ENCODE measurements around the gene ACP4. TPM values are rescaled to one million over a fixed set of nuclear protein-coding genes. Genes with fewer than 3 reads are reported as not detected.
"Not testable (repeated sequence)": the region's sequence is repeated elsewhere in the genome, so short reads cannot be mapped to it uniquely, and the experiment has no call there.

The ACP4 gene
- total RNA-seq, 2 donors from 2014 or later, result not detected

DNA sequence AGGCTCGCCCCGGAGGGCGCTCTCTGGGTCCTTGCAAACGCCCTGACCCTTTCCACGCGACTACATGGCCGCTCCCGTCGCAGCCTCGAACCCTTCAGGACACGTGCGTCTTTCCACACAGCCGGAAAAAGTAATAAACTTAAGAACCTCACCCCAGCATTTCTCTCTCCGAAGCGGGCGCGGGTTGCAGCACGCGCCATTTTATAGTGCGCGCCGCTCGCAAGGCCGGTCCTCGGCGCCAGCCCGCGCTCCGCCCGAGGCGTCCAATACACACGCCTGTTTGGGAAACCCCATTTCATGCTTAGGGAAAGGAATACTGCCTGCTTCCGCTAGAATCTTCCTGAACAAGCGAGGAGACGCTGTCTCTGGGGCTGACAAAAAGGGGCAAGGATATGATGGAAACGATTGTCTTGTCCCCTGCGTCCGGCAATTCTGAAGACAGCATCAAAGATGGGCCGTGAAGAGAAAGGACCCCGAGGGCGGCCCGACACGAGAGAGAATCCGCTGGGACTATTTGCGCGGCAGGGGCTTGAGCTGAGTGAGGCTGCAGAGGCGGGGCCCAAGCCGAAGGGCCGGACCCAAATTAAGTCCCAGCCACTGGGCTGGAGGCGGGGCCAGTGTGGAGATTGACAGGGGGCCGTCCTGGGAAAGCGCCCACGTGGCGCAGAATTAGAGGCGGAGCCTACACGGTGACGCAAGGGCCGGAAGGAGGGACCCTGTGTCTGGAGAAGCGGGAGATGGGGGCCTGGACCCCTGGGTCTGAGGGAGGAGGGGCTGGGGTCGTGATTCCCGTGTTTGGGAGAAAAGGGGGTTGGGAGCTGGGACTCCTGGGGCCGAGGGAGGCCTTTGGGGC, 14.4 kb downstream of the ACP4 start:
- intact Hi-C loops (cut with DNase I), result no loop called here
- H3K9me3 ChIP-seq, result no peaks in the 10 kb centered on the region
- peak overlapping the region; percentile 93 for H3K27ac ChIP-seq
- TF ChIP-seq, protein P1, sequence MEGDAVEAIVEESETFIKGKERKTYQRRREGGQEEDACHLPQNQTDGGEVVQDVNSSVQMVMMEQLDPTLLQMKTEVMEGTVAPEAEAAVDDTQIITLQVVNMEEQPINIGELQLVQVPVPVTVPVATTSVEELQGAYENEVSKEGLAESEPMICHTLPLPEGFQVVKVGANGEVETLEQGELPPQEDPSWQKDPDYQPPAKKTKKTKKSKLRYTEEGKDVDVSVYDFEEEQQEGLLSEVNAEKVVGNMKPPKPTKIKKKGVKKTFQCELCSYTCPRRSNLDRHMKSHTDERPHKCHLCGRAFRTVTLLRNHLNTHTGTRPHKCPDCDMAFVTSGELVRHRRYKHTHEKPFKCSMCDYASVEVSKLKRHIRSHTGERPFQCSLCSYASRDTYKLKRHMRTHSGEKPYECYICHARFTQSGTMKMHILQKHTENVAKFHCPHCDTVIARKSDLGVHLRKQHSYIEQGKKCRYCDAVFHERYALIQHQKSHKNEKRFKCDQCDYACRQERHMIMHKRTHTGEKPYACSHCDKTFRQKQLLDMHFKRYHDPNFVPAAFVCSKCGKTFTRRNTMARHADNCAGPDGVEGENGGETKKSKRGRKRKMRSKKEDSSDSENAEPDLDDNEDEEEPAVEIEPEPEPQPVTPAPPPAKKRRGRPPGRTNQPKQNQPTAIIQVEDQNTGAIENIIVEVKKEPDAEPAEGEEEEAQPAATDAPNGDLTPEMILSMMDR (IDR thresholded peaks at IDR 0.05), result no peak
- H3K27me3 ChIP-seq, result no peaks in the 10 kb centered on the region
- H3K4me3 ChIP-seq, result peak overlapping the region; percentile 98
- DNase-seq, result peak; percentile 99
- H3K4me1 ChIP-seq, result peaks cover 7% of the 10 kb centered on the region
- H3K9ac ChIP-seq (ENCODE audit: low read depth in 2 of 2, low read length in 2 of 2), result peak overlapping the region; percentile 81 to 84
- no peaks in the 10 kb centered on the region for H3K36me3 ChIP-seq

DNA sequence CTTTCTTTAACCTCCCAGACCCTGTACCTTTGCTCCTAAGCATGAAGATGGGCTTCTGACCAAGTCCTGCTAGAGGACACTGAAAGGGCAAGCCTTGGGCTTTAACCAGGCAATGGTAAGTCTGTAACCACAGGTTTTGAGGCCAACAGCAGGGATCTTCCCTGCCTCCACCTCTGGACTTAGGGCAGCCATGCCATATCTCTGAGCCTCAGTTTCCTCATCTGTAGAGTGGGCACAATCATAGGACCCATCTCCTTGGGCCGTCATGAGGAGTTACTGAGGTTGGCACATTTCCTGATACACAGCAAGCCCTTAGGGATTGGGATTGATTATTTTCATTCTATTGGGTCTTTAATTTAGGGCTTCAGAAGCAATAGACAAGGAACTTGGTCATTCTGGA, 18.6 kb downstream of the ACP4 start:
- Histone ChIP-seq H3K4me1 (no peaks in the 10 kb centered on the region), H3K36me3 (no peaks in the 10 kb centered on the region), H3K27ac (no peak overlapping the region), H3K4me3 (no peak overlapping the region), H3K27me3 (no peaks in the 10 kb centered on the region), H3K9ac (ENCODE audit: low read depth in 2 of 2, low read length in 2 of 2) (no peak overlapping the region), H3K9me3 (no peaks in the 10 kb centered on the region)
- intact Hi-C loops (cut with DNase I), result no loop called here
- DNase-seq, result no peak
- TF ChIP-seq, protein P1 (IDR thresholded peaks at IDR 0.05), result no peak

DNA sequence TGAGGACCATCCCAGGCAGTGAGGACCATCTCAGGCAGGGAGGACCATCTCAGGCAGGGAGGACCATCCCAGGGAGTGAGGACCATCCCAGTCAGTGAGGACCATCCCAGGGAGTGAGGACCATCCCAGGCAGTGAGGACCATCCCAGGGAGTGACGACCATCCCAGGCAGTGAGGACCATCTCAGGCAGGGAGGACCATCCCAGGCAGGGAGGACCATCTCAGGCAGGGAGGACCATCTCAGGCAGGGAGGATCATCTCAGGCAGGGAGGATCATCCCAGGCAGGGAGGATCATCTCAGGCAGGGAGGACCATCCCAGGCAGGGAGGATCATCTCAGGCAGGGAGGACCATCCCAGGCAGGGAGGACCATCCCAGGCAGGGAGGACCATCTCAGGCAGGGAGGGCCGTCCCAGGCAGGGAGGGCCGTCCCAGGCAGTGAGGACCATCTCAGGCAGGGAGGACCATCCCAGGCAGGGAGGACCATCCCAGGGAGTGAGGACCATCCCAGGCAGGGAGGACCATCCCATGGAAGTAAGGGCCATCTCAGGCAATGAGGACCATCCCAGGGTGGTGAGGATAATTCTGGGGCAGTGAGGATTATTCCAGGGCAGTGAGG, 21.5 kb downstream of the ACP4 start:
- H3K27me3 ChIP-seq; H3K4me1 ChIP-seq; H3K36me3 ChIP-seq; H3K9ac ChIP-seq (ENCODE audit: low read depth in 2 of 2, low read length in 2 of 2); DNase-seq; intact Hi-C loops (cut with DNase I); H3K9me3 ChIP-seq; H3K27ac ChIP-seq; H3K4me3 ChIP-seq: not testable (repeated sequence)

DNA sequence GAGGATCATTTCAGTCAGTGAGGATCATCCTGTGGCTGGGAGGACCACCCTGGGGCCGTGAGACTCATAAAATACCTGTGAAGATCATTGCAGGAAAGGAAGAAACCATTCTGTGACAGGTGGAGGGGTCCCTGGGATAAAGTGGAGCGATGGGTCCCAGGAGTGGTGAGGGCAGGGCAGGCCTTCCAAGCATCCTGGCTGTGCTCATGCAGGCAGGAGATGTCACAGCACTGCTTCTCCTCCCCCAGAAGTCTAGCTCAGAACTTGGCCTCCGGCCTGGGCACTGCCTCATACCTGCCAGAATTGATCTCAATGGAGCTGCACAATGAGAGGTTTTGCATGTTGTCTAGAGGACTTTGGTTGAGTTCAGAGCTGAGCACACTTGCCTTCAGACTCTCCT, 22.3 kb downstream of the ACP4 start:
- no peak for DNase-seq
- no peaks in the 10 kb centered on the region for H3K4me1 ChIP-seq
- no peaks in the 10 kb centered on the region for H3K27me3 ChIP-seq
- H3K9me3 ChIP-seq, result no peaks in the 10 kb centered on the region
- H3K4me3 ChIP-seq, result no peak overlapping the region
- no peaks in the 10 kb centered on the region for H3K36me3 ChIP-seq
- no peak overlapping the region for H3K9ac ChIP-seq (ENCODE audit: low read depth in 2 of 2, low read length in 2 of 2)
- no peak overlapping the region for H3K27ac ChIP-seq
- intact Hi-C loops (cut with DNase I), result no loop called here
- TF ChIP-seq, protein P1 (IDR thresholded peaks at IDR 0.05), result no peak

DNA sequence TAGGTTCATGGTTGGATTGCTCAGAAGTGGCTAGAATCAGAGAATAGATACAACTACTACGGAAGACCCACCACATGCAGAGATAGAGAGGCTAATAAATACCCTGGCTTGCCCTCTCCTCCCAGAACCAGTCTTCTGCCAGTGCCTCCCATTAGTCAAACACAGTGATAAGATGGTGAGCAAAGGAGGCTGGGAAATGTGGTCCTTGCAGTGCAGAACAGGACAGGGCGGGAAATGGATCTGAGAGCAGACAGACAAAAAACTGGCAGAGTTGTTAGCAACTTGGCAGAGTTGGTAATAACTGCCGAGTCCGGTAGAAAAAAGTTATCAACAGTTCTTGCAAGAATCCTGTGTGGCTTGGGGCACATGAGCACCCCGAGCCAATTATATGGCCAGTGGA, 24.7 kb downstream of the ACP4 start:
- H3K9ac ChIP-seq (ENCODE audit: low read depth in 2 of 2, low read length in 2 of 2), result no peak overlapping the region
- no peaks in the 10 kb centered on the region for H3K9me3 ChIP-seq
- H3K27me3 ChIP-seq, result no peaks in the 10 kb centered on the region

More for the DNA sequence above, 24.7 kb downstream of the ACP4 start:
- Histone ChIP-seq H3K27ac (no peak overlapping the region), H3K4me1 (no peaks in the 10 kb centered on the region), H3K4me3 (no peak overlapping the region), H3K36me3 (no peaks in the 10 kb centered on the region)
- DNase-seq, result no peak
- intact Hi-C loops (cut with DNase I), result no loop called here
- TF ChIP-seq, protein P1 (IDR thresholded peaks at IDR 0.05), result no peak
